ENCODE results near the gene XRCC5. TPM values are rescaled to one million over a fixed set of nuclear protein-coding genes. Genes with fewer than 3 reads are reported as not detected.

XRCC5 gene
- total RNA-seq, 1 experiment from 2014 or later = 224 TPM

DNA sequence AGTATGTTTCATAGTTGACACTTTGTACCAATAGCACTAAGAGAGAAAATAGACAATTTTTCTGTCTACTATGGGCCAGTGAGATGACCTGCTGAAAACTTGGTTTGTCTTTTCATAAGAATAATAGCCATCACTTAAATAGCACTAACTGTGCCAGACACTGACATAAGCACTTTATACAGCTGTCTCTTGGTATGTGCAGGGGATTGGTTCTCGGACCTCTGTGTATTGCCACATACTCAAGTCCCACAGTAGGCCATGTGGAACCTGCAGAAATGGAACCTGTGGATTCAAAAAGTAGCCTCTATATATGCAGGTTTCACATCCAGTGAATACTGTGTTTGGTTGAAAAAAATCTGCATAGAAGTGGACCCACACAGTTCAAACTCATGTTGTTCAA is 126.7 kb downstream of the XRCC5 start:
- in situ Hi-C loops (cut with HindIII; ENCODE audit: low pct_unique_long_range_greater_than_20kb, low sequenced_read_pairs) = no loop called here
- DNase-seq (ENCODE audit: low read depth) = no peak

DNA sequence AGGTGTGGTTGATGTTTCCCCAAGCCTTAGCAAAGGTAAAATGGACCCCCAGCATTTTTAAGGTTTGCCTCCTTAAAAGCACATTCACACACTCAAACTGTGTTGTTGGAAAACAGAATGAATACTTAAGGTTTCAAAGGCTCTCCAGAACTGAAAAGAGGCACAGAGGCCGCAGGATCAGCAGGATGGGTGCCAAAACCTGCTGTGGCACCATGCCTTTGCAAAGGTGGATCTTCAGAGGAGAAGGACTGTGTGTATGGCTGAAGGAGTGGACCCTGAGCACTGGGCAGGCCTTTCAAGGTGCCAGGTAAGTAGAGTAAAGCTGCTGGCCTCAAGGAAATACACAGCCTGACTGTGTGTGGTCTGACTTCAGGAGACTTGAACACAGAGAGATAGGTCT is 127.3 kb downstream of the XRCC5 start:
- in situ Hi-C loops (cut with HindIII; ENCODE audit: low pct_unique_long_range_greater_than_20kb, low sequenced_read_pairs) = no loop called here
- DNase-seq (ENCODE audit: low read depth) = no peak

DNA sequence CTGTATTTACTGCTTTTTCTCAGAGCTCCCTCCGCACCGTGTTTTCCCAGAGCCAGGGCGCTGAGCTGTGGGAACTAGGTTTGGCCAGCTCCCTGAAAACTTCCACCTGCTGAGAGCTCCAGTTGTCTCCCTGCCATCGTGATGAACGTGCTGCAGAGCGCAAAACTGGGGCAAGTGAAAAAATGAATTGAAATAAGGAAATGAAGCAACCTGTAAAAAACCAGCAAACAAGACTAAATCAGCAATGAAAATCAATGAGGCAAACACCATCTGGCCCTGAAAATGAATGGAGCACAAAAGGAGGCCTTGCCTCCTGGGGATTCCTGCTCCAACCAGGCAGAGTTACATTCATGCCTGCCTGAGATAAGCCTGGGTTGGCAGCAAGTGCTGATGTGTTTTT is 133.2 kb downstream of the XRCC5 start:
- DNase-seq (ENCODE audit: low read depth) = no peak
- in situ Hi-C loops (cut with HindIII; ENCODE audit: low pct_unique_long_range_greater_than_20kb, low sequenced_read_pairs) = no loop called here

DNA sequence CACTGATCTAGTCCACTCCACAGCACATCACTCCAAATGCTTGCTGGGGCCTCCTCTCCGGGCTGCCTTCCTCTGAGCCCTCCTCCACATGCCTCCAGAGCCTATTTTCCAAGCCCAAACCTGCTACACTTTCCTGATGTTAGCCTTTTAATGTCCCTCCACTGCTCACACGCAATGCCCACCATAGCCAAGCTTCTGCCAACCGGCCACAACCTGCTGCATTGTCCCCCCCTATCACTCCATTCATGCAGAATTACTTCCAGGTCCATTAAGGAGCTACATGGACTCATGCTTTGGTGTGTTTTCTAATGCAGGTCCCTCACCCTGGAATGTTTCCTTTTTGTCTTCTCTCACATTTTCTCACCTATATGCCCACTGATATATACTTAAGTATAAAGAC is 133.9 kb downstream of the XRCC5 start:
- DNase-seq (ENCODE audit: low read depth) = no peak
- in situ Hi-C loops (cut with HindIII; ENCODE audit: low pct_unique_long_range_greater_than_20kb, low sequenced_read_pairs) = no loop called here

DNA sequence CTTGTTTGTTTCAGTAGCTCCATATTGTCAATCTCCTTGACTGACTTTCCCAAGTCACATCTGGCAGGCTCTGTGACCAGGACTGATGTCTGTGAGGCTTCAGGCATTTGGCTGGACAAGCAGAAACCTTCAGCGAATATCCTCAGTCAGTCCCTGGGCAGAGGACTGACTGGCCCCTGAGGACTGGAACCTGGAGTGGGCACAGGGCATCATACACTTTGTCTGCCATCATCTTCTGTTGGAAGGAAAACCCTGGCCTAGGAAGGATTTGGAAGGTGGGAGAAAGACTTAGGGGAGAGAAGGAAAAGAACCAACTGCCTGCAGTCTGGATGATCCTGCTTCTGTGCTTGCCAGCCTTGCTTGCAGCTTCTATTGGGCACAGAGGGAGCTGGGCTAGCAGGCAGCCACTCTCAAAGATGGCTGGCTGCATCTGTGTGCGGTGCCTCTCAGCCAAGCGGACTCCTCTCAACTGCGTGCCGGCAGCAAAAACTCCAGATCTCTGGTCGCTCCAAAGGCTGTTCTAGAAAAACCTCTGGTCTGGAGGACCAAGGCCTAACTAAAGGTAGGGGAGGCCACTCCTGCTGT is 136.3 kb downstream of the XRCC5 start:
- in situ Hi-C loops (cut with HindIII; ENCODE audit: low pct_unique_long_range_greater_than_20kb, low sequenced_read_pairs) = no loop called here
- no peak for DNase-seq (ENCODE audit: low read depth)

DNA sequence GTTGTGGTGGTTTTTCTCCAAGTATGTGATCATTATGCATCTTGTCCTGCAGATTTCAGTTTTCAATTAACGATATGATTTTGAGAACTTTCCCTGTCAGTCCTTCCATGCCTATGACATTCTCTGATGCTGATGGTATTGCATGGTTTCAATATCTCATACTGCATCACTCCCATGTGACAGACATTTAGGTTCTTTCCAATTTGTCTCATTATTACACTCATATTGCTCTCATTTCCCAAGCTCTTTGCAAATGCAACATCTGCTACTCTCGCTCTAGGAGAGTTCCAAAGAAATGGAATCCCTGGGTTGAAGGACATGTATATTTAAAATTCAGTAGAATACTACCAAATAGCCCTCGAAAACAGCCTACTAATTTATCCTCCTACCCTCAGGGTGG is 137.6 kb downstream of the XRCC5 start:
- no peak for DNase-seq (ENCODE audit: low read depth)
- in situ Hi-C loops (cut with HindIII; ENCODE audit: low pct_unique_long_range_greater_than_20kb, low sequenced_read_pairs) = no loop called here

Other genes starting within 250 kb of the XRCC5 start
- 9.7 and 12.0 TPM in 2 replicates for gene MREG, start 95.8 kb upstream of the XRCC5 start, total RNA-seq (2014; rRNA removed; shearing (Covaris generic); ENCODE audit: low replicate concordance)
- 50.7 and 52.9 TPM in 2 replicates for gene PECR, start 27.5 kb upstream of the XRCC5 start, total RNA-seq (2014; rRNA removed; shearing (Covaris generic); ENCODE audit: low replicate concordance)
- 5.5 and 8.3 TPM in 2 replicates for gene TMEM169, start 27.4 kb upstream of the XRCC5 start, total RNA-seq (2014; rRNA removed; shearing (Covaris generic); ENCODE audit: low replicate concordance)

Measured in Caki2 (cell line).